Keratinocyte (primary cell): ENCODE measurements around the gene MAP3K20. TPM values are rescaled to one million over a fixed set of nuclear protein-coding genes. Genes with fewer than 3 reads are reported as not detected.
A peak's percentile ranks its signal among the peaks of the same experiment; 100 is the strongest.

Experiments used
- DNase-seq: peaks from one replicate; pipeline ENCODE4 v3.0.0-alpha.2; 2011; ENCODE audit warnings: low read depth, missing footprints, low spot score
- FAIRE-seq: peaks from 2 replicates; lab custom pipeline; 2011; peaks lifted over from hg19 to GRCh38; lab: Jason Lieb, UNC
- H2AFZ ChIP-seq: 2 replicates; pipeline ENCODE4 v1.6.0; 2012; ENCODE audit warnings: low read length, control low read depth, inconsistent platforms; ENCODE audit not compliant: control insufficient read depth
- H3K27ac ChIP-seq: 2 replicates; pipeline ENCODE4 v1.5.1; 2011; ENCODE audit warnings: low read length; ENCODE audit not compliant: control insufficient read depth, insufficient read depth
- H3K27me3 ChIP-seq: 3 replicates; pipeline ENCODE4 v1.6.0; 2011; ENCODE audit warnings: low read length; ENCODE audit not compliant: control insufficient read depth, insufficient read depth; ENCODE audit errors: extremely low read depth
- H3K36me3 ChIP-seq, 2 experiments: 2 replicates in 1 of 2; 3 replicates in 1 of 2; pipeline ENCODE4 v1.5.1; 2011; ENCODE audit warnings: low read length in 2 of 2, mild to moderate bottlenecking in 1 of 2; ENCODE audit not compliant: control insufficient read depth in 2 of 2, insufficient read depth in 2 of 2; ENCODE audit errors: extremely low read depth in 1 of 2
- H3K4me1 ChIP-seq: 3 replicates; pipeline ENCODE4 v1.5.1; 2011; ENCODE audit warnings: low read length; ENCODE audit not compliant: control insufficient read depth, insufficient read depth; ENCODE audit errors: extremely low read depth
- H3K4me2 ChIP-seq: 3 replicates; pipeline ENCODE4 v1.6.0; 2011; ENCODE audit warnings: low read depth, low read length; ENCODE audit not compliant: control insufficient read depth, insufficient read depth; ENCODE audit errors: extremely low read depth
- H3K4me3 ChIP-seq, 3 experiments: fragments of 200-600 bp in 1 of 3; sonication (generic) in 1 of 3; 2 replicates in 2 of 3; 3 replicates in 1 of 3; pipeline ENCODE4 v1.5.1; 2011 to 2016; ENCODE audit warnings: low read length in 3 of 3, mild to moderate bottlenecking in 3 of 3, control low read depth in 2 of 3, inconsistent platforms in 1 of 3, low read depth in 1 of 3, mixed read lengths in 1 of 3, mixed run types in 1 of 3, moderate library complexity in 1 of 3; ENCODE audit not compliant: control insufficient read depth in 2 of 3, insufficient read depth in 2 of 3; ENCODE audit errors: extremely low read depth in 1 of 3
- H3K79me2 ChIP-seq: 2 replicates; pipeline ENCODE4 v1.6.0; 2012; ENCODE audit warnings: low read length; ENCODE audit not compliant: control insufficient read depth, insufficient read depth
- H3K9ac ChIP-seq: 3 replicates; pipeline ENCODE4 v1.6.0; 2011; ENCODE audit warnings: low read length; ENCODE audit not compliant: control insufficient read depth, insufficient read depth; ENCODE audit errors: extremely low read depth
- H3K9me1 ChIP-seq: 3 replicates; pipeline ENCODE4 v1.6.0; 2011; ENCODE audit warnings: low read length; ENCODE audit not compliant: control insufficient read depth, insufficient read depth; ENCODE audit errors: extremely low read depth
- H3K9me3 ChIP-seq: 2 replicates; pipeline ENCODE4 v1.5.1; 2012; ENCODE audit warnings: low read depth, low read length; ENCODE audit not compliant: control insufficient read depth
- H4K20me1 ChIP-seq: 3 replicates; pipeline ENCODE4 v1.6.0; 2011; ENCODE audit warnings: low read length; ENCODE audit not compliant: control insufficient read depth, insufficient read depth; ENCODE audit errors: extremely low read depth
- CTCF ChIP-seq, 3 experiments: IDR thresholded peaks in 1 of 3; conservative IDR thresholded peaks in 1 of 3; optimal IDR thresholded peaks in 1 of 3; 2 replicates in 2 of 3; 3 replicates in 1 of 3; pipeline versions ENCODE3 to v1.5.1; 2011; ENCODE audit warnings: low read length in 3 of 3, mild to moderate bottlenecking in 3 of 3, moderate library complexity in 2 of 3, control low read depth in 1 of 3, inconsistent platforms in 1 of 3; ENCODE audit not compliant: insufficient read depth in 2 of 3; ENCODE audit errors: extremely low read depth in 1 of 3
- EZH2 ChIP-seq: IDR thresholded peaks from one replicate; pipeline ENCODE4 v1.6.1; 2012; ENCODE audit warnings: inconsistent platforms, mild to moderate bottlenecking, low read length, moderate library complexity
- dilution Hi-C: fragments of 300-500 bp; cut with MboI; formaldehyde crosslinking; loops from one replicate; pipeline ENCODE4 v1.7.0; 2020; ENCODE audit warnings: low sequenced_read_pairs; ENCODE audit not compliant: extremely low pct_ligation_motif_present
- polyA plus RNA-seq, 5 experiments: library from polyadenylated mRNA; depleted of rRNA in 3 of 5; stranded (reverse) in 3 of 5; stranded (forward) in 1 of 5; unstranded in 1 of 5; fragments of >200 nt; gene quantifications; 1 replicate in 1 of 5; 2 replicates in 3 of 5; 3 replicates in 1 of 5; pipeline versions ENCODE4 v1.2.1 to v1.2.3, GENCODE V29; 2011 to 2012; ENCODE audit warnings: missing spikeins in 2 of 5, low read depth in 1 of 5, low replicate concordance in 1 of 5

The MAP3K20 gene
- polyA plus RNA-seq, 1 donor (not counting 4 experiments of a cell fraction or from before 2014, with no cell fraction given), result 31.7 TPM

- no peaks in the 10 kb centered on the region for H3K36me3 ChIP-seq
- H3K9me1 ChIP-seq, result no peaks in the 10 kb centered on the region
- peaks cover 9% of the 10 kb centered on the region for H3K4me1 ChIP-seq
- no peak overlapping the region for H2AFZ ChIP-seq
- H3K27ac ChIP-seq, result no peak overlapping the region
- TF ChIP-seq EZH2 (no peak), CTCF (optimal IDR thresholded peaks at IDR 0.05 in 1 of 3, IDR thresholded peaks at IDR 0.05 in 1 of 3, conservative IDR thresholded peaks at IDR 0.05 in 1 of 3; ENCODE audit: extremely low read depth in 1 of 3, insufficient read depth in 2 of 3, low read length in 3 of 3) (no peak)
- no peak overlapping the region for H3K4me2 ChIP-seq
- dilution Hi-C loops, result loop anchor here (25.0 kb wide), 1 partner anchor 145 kb away; no protein-coding TSS in a partner anchor
- H4K20me1 ChIP-seq, result no peaks in the 10 kb centered on the region
- H3K79me2 ChIP-seq, result no peaks in the 10 kb centered on the region
- FAIRE-seq (no peak), DNase-seq (no peak)
- no peak overlapping the region for H3K4me3 ChIP-seq
- H3K9me3 ChIP-seq, result no peaks in the 10 kb centered on the region
- H3K9ac ChIP-seq, result no peak overlapping the region
- no peaks in the 10 kb centered on the region for H3K27me3 ChIP-seq
Observed at GRCh38 chr2:173181982-173182381, 106.3 kb downstream of the MAP3K20 start.

GRCh38 chr2:173184031-173185004 is 108.7 kb downstream of the MAP3K20 start:
- Histone ChIP-seq H3K79me2 (no peaks in the 10 kb centered on the region), H3K9ac (no peak overlapping the region), H3K9me1 (no peaks in the 10 kb centered on the region), H3K4me2 (no peak overlapping the region), H3K36me3 (no peaks in the 10 kb centered on the region), H3K9me3 (no peaks in the 10 kb centered on the region), H3K4me1 (peaks cover 19% of the 10 kb centered on the region), H3K4me3 (no peak overlapping the region), H3K27ac (peak overlapping the region; percentile 57), H2AFZ (no peak overlapping the region), H3K27me3 (no peaks in the 10 kb centered on the region), H4K20me1 (no peaks in the 10 kb centered on the region)
- FAIRE-seq (peak; percentile 99), DNase-seq (peak; percentile 63)
- dilution Hi-C loops, result loop anchor here (25.0 kb wide), 1 partner anchor 147 kb away; no protein-coding TSS in a partner anchor
- TF ChIP-seq EZH2 (no peak), CTCF (optimal IDR thresholded peaks at IDR 0.05 in 1 of 3, IDR thresholded peaks at IDR 0.05 in 1 of 3, conservative IDR thresholded peaks at IDR 0.05 in 1 of 3; ENCODE audit: extremely low read depth in 1 of 3, insufficient read depth in 2 of 3, low read length in 3 of 3) (no peak)
